K562 (cell line): ENCODE data around the gene CDC25B. TPM values are rescaled to one million over a fixed set of nuclear protein-coding genes. Genes with fewer than 3 reads are reported as not detected.

ENCODE experiments used
- ATAC-seq: fragments of 200-7000 bp; cut with Tn5 transposase; 3 replicates; pipeline ENCODE4 v1.9.1; 2020; ENCODE audit warnings: moderate library complexity
- BruUV-seq: library from RNA; stranded (reverse); fragments of 400-500 nt; replicated peaks from 2 replicates; lab custom pipeline; 2021; lab: Mats Ljungman, UMichigan
- CTCF ChIA-PET: fragments of 300-600 bp; formaldehyde crosslinking; extraction: SDS; loops from one replicate; lab custom pipeline; 2021; ENCODE audit warnings: low intra/inter-chr PET ratio; lab: Yijun Ruan, JAX
- POLR2A ChIA-PET: fragments of 300-600, 350-650 bp; sonication (Branson Sonifier 250); formaldehyde crosslinking; extraction: SDS; loops from one replicate; lab custom pipeline; 2021; ENCODE audit warnings: antibody characterized with exemption, inconsistent platforms; lab: Yijun Ruan, JAX
- DNase-seq, 4 experiments: peaks; one replicate each; pipeline versions ENCODE4 v3.0.0 to v3.0.0-alpha.2; 2011 to 2018; ENCODE audit warnings: low spot score in 3 of 4, mixed read lengths in 3 of 4; ENCODE audit errors: extremely low read depth in 1 of 4
- FAIRE-seq: peaks from 2 replicates; lab custom pipeline; 2011; peaks lifted over from hg19 to GRCh38; lab: Jason Lieb, UNC
- H2AFZ ChIP-seq: 2 replicates; pipeline ENCODE4 v1.6.0; 2011; ENCODE audit warnings: low read depth, low read length, control low read depth, inconsistent platforms
- H3K27ac ChIP-seq: fragments of 200-600 bp; 3 replicates; pipeline ENCODE4 v1.8.0; 2011; ENCODE audit warnings: low read depth, mild to moderate bottlenecking, control low read depth, inconsistent platforms, low read length, moderate library complexity, mixed read lengths; ENCODE audit errors: extremely low read depth
- H3K27me3 ChIP-seq, 2 experiments: fragments of 300-600 bp in 1 of 2; 2 replicates in 1 of 2; 3 replicates in 1 of 2; pipeline versions ENCODE4 v1.6.0 to v1.8.0; 2011; ENCODE audit warnings: inconsistent platforms in 2 of 2, low read length in 2 of 2, mild to moderate bottlenecking in 1 of 2, mixed read lengths in 1 of 2, moderate library complexity in 1 of 2; ENCODE audit not compliant: control insufficient read depth in 2 of 2, insufficient read depth in 2 of 2
- H3K36me3 ChIP-seq: fragments of 300-600 bp; 3 replicates; pipeline ENCODE4 v1.8.0; 2011; ENCODE audit warnings: mild to moderate bottlenecking, low read length, inconsistent platforms; ENCODE audit not compliant: control insufficient read depth, insufficient read depth
- H3K4me1 ChIP-seq, 2 experiments: fragments of 200-600 bp in 1 of 2; replicated peaks in 1 of 2; 2 replicates in 1 of 2; 3 replicates in 1 of 2; pipeline versions ENCODE4 v1.5.1 to v1.8.0; 2011; ENCODE audit warnings: inconsistent platforms in 2 of 2, low read length in 2 of 2, mild to moderate bottlenecking in 1 of 2, mixed read lengths in 1 of 2, moderate library complexity in 1 of 2; ENCODE audit not compliant: control insufficient read depth in 2 of 2, insufficient read depth in 2 of 2
- H3K4me2 ChIP-seq: 2 replicates; pipeline ENCODE4 v1.6.1; 2011; ENCODE audit warnings: low read length, control low read depth, inconsistent platforms, mixed read lengths; ENCODE audit not compliant: insufficient read depth
- H3K4me3 ChIP-seq: fragments of 200-600 bp; sonication (generic), shearing (Covaris generic); 2 replicates; pipeline ENCODE4 v1.5.1; 2016; ENCODE audit warnings: control low read depth, inconsistent platforms
- H3K79me2 ChIP-seq: fragments of 200-600 bp; 3 replicates; pipeline ENCODE4 v1.8.0; 2011; ENCODE audit warnings: low read length, inconsistent platforms; ENCODE audit not compliant: control insufficient read depth, insufficient read depth
- H3K9ac ChIP-seq, 2 experiments: 2 replicates each; pipeline versions ENCODE4 v1.6.0 to v1.6.1; 2011; ENCODE audit warnings: low read depth in 2 of 2, low read length in 2 of 2, control low read depth in 1 of 2, inconsistent platforms in 1 of 2, mild to moderate bottlenecking in 1 of 2, mixed read lengths in 1 of 2; ENCODE audit not compliant: insufficient read depth in 1 of 2
- H3K9me1 ChIP-seq: one replicate; pipeline ENCODE4 v1.6.0; 2011; ENCODE audit warnings: inconsistent platforms, mild to moderate bottlenecking, low read length, moderate library complexity; ENCODE audit not compliant: control insufficient read depth, insufficient read depth
- H3K9me3 ChIP-seq: replicated peaks from 2 replicates; pipeline ENCODE4 v1.5.1; 2011; ENCODE audit warnings: low read depth, low read length, inconsistent platforms; ENCODE audit not compliant: control insufficient read depth, insufficient read depth
- H4K20me1 ChIP-seq: replicated peaks from 2 replicates; pipeline ENCODE4 v1.6.1; 2011; ENCODE audit warnings: low read length, inconsistent platforms, mixed read lengths; ENCODE audit not compliant: control insufficient read depth, insufficient read depth
- BRD9 ChIP-seq: fragments of 450-650 bp; IDR thresholded peaks from 2 replicates; pipeline ENCODE4 v1.6.1; 2018; ENCODE audit warnings: low read depth; ENCODE audit not compliant: partially characterized antibody
- EGR1 ChIP-seq: fragments of 450-650 bp; conservative IDR thresholded peaks from 2 replicates; pipeline ENCODE4 v1.6.1; 2017; ENCODE audit warnings: mild to moderate bottlenecking
- MAFF ChIP-seq: IDR thresholded peaks from 2 replicates; pipeline ENCODE4 v1.6.1; 2012; ENCODE audit warnings: low read length, improper control_type of control experiment
- MAZ ChIP-seq, 2 experiments: fragments of 450-650 bp in 1 of 2; sonication (generic) in 1 of 2; formaldehyde crosslinking; IDR thresholded peaks in 1 of 2; conservative IDR thresholded peaks in 1 of 2; 2 replicates each; pipeline versions ENCODE4 v1.4.0 to v1.5.0; 2020; ENCODE audit warnings: mild to moderate bottlenecking in 1 of 2, missing genetic modification reagents in 1 of 2
- MYC ChIP-seq, 2 experiments: fragments of 250-450 bp in 1 of 2; sonication (Bioruptor Pico) in 1 of 2; IDR thresholded peaks; 2 replicates each; pipeline versions ENCODE4 v1.5.1 to v1.6.1; 2012 to 2021; ENCODE audit warnings: low read depth in 2 of 2, borderline replicate concordance in 1 of 2, improper control_type of control experiment in 1 of 2, low read length in 1 of 2, mild to moderate bottlenecking in 1 of 2, moderate library complexity in 1 of 2
- RBM14 ChIP-seq: fragments of 200-400 bp; formaldehyde crosslinking; IDR thresholded peaks from 2 replicates; pipeline ENCODE4 v1.6.1; 2018; ENCODE audit warnings: low read depth, mild to moderate bottlenecking, low read length, moderate library complexity, borderline replicate concordance; ENCODE audit not compliant: insufficient read depth
- STAG1 ChIP-seq: sonication (generic); formaldehyde crosslinking; IDR thresholded peaks from 2 replicates; pipeline ENCODE4 v1.5.0; 2020; ENCODE audit warnings: missing genetic modification reagents, borderline replicate concordance
- ZC3H4 ChIP-seq: sonication (generic); formaldehyde crosslinking; IDR thresholded peaks from 2 replicates; pipeline ENCODE4 v1.9.0; 2021; ENCODE audit warnings: missing genetic modification reagents, borderline replicate concordance
- ZNF121 ChIP-seq: sonication (generic); formaldehyde crosslinking; conservative IDR thresholded peaks from 2 replicates; pipeline ENCODE4 v1.8.0; 2022; ENCODE audit warnings: missing genetic modification reagents
- ZNF707 ChIP-seq: fragments of 250-450 bp; sonication (Bioruptor Pico); conservative IDR thresholded peaks from 2 replicates; pipeline ENCODE4 v1.8.0; 2022; ENCODE audit warnings: inconsistent platforms, mild to moderate bottlenecking, moderate library complexity
- ZNF79 ChIP-seq: fragments of 250-450 bp; sonication (Bioruptor Pico); IDR thresholded peaks from 2 replicates; pipeline ENCODE4 v1.4.0; 2020; ENCODE audit warnings: low read depth, mild to moderate bottlenecking, moderate library complexity
- WGBS: fragments of 100-300 bp; shearing (Covaris generic); methylation state at CpG from one replicate; pipeline ENCODE4 v1.1.6; 2016; ENCODE audit warnings: low coverage, mixed read lengths; ENCODE audit not compliant: insufficient coverage; ENCODE audit errors: missing lambda C conversion rate; 5-methylcytosine and 5-hydroxymethylcytosine counted together
- in situ Hi-C: fragments of 300-500 bp; cut with MboI; formaldehyde crosslinking; loops from 4 replicates; pipeline ENCODE4 v1.15.0; 2018; ENCODE audit warnings: inconsistent platforms, mixed read lengths
- intact Hi-C: fragments of 100-400 bp; cut with micrococcal nuclease; formaldehyde crosslinking; loops from 2 replicates; pipeline ENCODE4 v1.14.2; 2022
- polyA plus RNA-seq, 8 experiments: library from polyadenylated mRNA; depleted of rRNA in 4 of 8; stranded (reverse) in 5 of 8; unstranded in 3 of 8; fragments of >200 nt; fragmentation: Nextera tagmentation in 2 of 8; fragmentation: Illumina TruSeq in 1 of 8; extraction: Ambion mirVana in 2 of 8; extraction: Trizol in 1 of 8; gene quantifications; 2 replicates each; pipeline versions ENCODE4 v1.2.1 to v1.2.3, GENCODE V29; 2011 to 2014; ENCODE audit warnings: inconsistent platforms in 1 of 8, missing spikeins in 1 of 8
- total RNA-seq, 7 experiments: library from RNA; depleted of rRNA in 6 of 7; stranded (reverse); fragments of >200 nt in 6 of 7; fragmentation: Illumina TruSeq in 2 of 7; extraction: Trizol in 2 of 7; gene quantifications; 2 replicates each; pipeline versions ENCODE4 v1.2.1 to v1.2.3, GENCODE V29; 2011 to 2021; ENCODE audit warnings: low replicate concordance in 1 of 7
- TF ChIP-seq, protein P1 (sequence below): sonication (generic); formaldehyde crosslinking; IDR thresholded peaks from 2 replicates; pipeline ENCODE4 v1.9.0; 2022; ENCODE audit warnings: mild to moderate bottlenecking, missing genetic modification reagents
- TF ChIP-seq, protein P2 (sequence below): fragments of 450-650 bp; IDR thresholded peaks from 2 replicates; pipeline ENCODE4 v1.6.1; 2016; ENCODE audit warnings: low read depth, mild to moderate bottlenecking, moderate library complexity
- TF ChIP-seq, protein P3 (sequence below): fragments of 250-450 bp; sonication (Bioruptor Pico); IDR thresholded peaks from 2 replicates; pipeline ENCODE4 v1.5.0; 2020; ENCODE audit warnings: mild to moderate bottlenecking, borderline replicate concordance
- TF ChIP-seq, protein P4 (sequence below): sonication (generic); formaldehyde crosslinking; IDR thresholded peaks from 2 replicates; pipeline ENCODE4 v1.5.0; 2020; ENCODE audit warnings: missing genetic modification reagents

The CDC25B gene
- total and polyA plus RNA-seq, 9 of the 15 experiments (the other 6 are each of a cell fraction or from before 2014, with no cell fraction given): 2.3 to 35.7 (median 9.5) TPM

DNA sequence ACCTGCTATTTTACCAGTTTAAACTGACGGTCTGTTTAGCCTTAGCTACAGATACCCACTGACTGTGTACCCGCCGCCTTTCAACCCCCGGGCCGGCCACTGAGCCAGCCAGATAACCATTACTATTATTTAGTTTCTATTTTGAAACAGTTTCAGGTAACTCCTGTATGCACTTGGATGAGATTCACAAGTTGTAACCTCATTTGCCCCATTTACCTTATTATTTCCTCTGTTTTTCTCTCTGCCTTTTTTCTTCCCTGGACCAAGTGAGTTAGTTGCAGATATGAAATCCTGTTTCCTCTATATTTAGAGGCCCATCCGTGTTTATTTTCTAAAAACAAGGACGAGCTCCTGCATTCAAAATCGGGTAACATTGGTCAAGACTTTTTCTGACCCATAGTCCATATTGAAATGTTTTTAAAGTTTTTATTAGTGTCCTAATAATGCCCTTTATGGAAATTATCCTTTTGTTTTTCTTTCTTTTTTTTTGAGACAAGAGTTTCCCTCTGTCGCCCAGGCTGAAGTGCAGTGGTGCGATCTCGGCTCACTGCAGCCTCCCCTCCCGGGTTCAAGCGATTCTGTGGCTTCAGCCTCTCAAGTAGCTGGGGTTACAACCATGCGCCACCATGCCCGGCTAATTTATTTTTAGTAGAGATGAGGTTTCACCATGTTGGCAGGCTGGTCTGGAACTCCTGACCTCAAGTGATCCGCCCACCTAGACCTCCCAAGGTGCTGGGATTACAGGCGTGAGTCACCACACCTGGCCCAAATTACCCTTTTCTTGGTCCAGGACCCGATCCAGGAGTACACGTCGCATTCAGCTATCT, 25.0 kb downstream of the CDC25B start (continued):
- TF ChIP-seq RBM14 (no peak), ZNF707 (CRISPR knock-in tag) (no peak), ZC3H4 (CRISPR knock-in tag) (no peak), EGR1 (peak; percentile 38; the same call in 1 of the 2 replicates)
- TF ChIP-seq, protein P1, sequence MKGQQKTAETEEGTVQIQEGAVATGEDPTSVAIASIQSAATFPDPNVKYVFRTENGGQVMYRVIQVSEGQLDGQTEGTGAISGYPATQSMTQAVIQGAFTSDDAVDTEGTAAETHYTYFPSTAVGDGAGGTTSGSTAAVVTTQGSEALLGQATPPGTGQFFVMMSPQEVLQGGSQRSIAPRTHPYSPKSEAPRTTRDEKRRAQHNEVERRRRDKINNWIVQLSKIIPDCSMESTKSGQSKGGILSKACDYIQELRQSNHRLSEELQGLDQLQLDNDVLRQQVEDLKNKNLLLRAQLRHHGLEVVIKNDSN (CRISPR knock-in tag): 0 out of 2 replicates have a peak, but pooled peaks have one; percentile 17

DNA sequence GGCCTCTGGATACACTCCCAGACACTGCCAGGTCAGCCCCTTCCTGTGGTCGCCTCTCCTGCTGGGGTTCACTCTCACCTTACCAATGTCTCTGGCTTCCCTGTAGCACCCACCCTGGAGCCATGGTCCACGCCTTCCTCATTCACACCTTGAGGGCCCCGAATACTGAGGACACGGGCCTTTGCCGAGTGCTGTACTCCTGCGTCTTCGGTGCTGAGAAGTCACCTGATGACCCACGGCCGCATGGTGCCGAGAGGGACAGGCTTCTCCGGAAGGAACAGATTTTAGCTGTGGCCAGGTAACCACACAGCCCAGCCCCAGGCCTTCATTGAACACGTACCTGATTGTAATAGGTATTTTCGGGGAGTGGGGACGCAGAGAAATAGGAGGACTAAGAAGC, 25.9 kb downstream of the CDC25B start:
- ChIA-PET POLR2A (interaction anchor here (2.4 kb wide), 1 partner anchor 21 kb away, joined by 13 read pairs; no protein-coding TSS in a partner anchor), CTCF (no interaction called here)
- Histone ChIP-seq H3K27me3 (no peaks in the 10 kb centered on the region), H3K9me1 (no peaks in the 10 kb centered on the region), H3K9ac (0 out of 4 replicates have a peak overlapping the region, but pooled peaks of 1 of the 2 experiments have one; percentile 48), H3K36me3 (peaks cover 22% of the 10 kb centered on the region; the same call in 2 of the 3 replicates), H3K4me3 (no peak overlapping the region), H3K4me1 (peaks cover 18 to 29% of the 10 kb centered on the region in 2 experiments), H3K4me2 (no peak overlapping the region), H3K79me2 (peaks cover 13% of the 10 kb centered on the region; the same call in 1 of the 3 replicates), H2AFZ (no peak overlapping the region), H4K20me1 (no peaks in the 10 kb centered on the region), H3K27ac (no peak overlapping the region), H3K9me3 (no peaks in the 10 kb centered on the region)
- intact Hi-C loops (loop anchor here (2.0 kb wide), 2 partner anchors 25 to 35 kb away; partner anchors contain the start of genes CENPB and MAVS), in situ Hi-C loops (no loop called here)
- no TSS peak for BruUV-seq
- WGBS: 93% methylated on average over 13 of the region's 14 CpGs
- ATAC-seq (no peak), DNase-seq (no peak), FAIRE-seq (no peak)
- TF ChIP-seq, protein P2, sequence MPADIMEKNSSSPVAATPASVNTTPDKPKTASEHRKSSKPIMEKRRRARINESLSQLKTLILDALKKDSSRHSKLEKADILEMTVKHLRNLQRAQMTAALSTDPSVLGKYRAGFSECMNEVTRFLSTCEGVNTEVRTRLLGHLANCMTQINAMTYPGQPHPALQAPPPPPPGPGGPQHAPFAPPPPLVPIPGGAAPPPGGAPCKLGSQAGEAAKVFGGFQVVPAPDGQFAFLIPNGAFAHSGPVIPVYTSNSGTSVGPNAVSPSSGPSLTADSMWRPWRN: no peak
- no peak for TF ChIP-seq MAFF
- no peak for TF ChIP-seq STAG1 (CRISPR knock-in tag)
- TF ChIP-seq, protein P3, sequence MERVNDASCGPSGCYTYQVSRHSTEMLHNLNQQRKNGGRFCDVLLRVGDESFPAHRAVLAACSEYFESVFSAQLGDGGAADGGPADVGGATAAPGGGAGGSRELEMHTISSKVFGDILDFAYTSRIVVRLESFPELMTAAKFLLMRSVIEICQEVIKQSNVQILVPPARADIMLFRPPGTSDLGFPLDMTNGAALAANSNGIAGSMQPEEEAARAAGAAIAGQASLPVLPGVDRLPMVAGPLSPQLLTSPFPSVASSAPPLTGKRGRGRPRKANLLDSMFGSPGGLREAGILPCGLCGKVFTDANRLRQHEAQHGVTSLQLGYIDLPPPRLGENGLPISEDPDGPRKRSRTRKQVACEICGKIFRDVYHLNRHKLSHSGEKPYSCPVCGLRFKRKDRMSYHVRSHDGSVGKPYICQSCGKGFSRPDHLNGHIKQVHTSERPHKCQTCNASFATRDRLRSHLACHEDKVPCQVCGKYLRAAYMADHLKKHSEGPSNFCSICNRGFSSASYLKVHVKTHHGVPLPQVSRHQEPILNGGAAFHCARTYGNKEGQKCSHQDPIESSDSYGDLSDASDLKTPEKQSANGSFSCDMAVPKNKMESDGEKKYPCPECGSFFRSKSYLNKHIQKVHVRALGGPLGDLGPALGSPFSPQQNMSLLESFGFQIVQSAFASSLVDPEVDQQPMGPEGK (CRISPR knock-in tag): no peak
- TF ChIP-seq, protein P4, sequence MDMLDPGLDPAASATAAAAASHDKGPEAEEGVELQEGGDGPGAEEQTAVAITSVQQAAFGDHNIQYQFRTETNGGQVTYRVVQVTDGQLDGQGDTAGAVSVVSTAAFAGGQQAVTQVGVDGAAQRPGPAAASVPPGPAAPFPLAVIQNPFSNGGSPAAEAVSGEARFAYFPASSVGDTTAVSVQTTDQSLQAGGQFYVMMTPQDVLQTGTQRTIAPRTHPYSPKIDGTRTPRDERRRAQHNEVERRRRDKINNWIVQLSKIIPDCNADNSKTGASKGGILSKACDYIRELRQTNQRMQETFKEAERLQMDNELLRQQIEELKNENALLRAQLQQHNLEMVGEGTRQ (CRISPR knock-in tag): no peak
- no peak for TF ChIP-seq MYC (IDR thresholded peaks at IDR 0.05; ENCODE audit: low read depth, low read length)
- TF ChIP-seq MYC (CRISPR knock-in tag; IDR thresholded peaks at IDR 0.05; ENCODE audit: borderline replicate concordance, low read depth): no peak
- TF ChIP-seq MAZ (CRISPR knock-in tag; conservative IDR thresholded peaks at IDR 0.05 in 1 of 2, IDR thresholded peaks at IDR 0.05 in 1 of 2): no peak
- no peak for TF ChIP-seq ZNF121
- TF ChIP-seq ZNF79 (CRISPR knock-in tag): no peak
- TF ChIP-seq BRD9: no peak
